IMR-90 (cell line): ENCODE results near the gene CRYBG3. TPM values are rescaled to one million over a fixed set of nuclear protein-coding genes. Genes with fewer than 3 reads are reported as not detected.

ENCODE experiments used
- ATAC-seq: fragments of 200-7000 bp; cut with Tn5 transposase; 2 replicates; pipeline ENCODE4 v1.9.1; 2020; ENCODE audit warnings: low read depth, mild to moderate bottlenecking, moderate library complexity
- BruUV-seq: library from RNA; stranded (reverse); fragments of 400-500 nt; replicated peaks from 2 replicates; lab custom pipeline; 2021; lab: Mats Ljungman, UMichigan
- CTCF ChIA-PET: fragments of 300-600 bp; formaldehyde crosslinking; extraction: SDS; loops from one replicate; lab custom pipeline; 2021; ENCODE audit warnings: antibody characterized with exemption; lab: Yijun Ruan, JAX
- POLR2A ChIA-PET: fragments of 300-600 bp; sonication (Branson Sonifier 250); formaldehyde crosslinking; loops from one replicate; lab custom pipeline; 2022; ENCODE audit warnings: antibody characterized with exemption; ENCODE audit not compliant: unreplicated experiment; lab: Charles Lee
- DNase-seq: peaks from one replicate; pipeline ENCODE4 v3.0.0; 2013
- H2AFZ ChIP-seq: replicated peaks from 2 replicates; pipeline ENCODE3; 2013; ENCODE audit warnings: low read length, mild to moderate bottlenecking; ENCODE audit not compliant: poor library complexity
- H2AK5ac ChIP-seq: 2 replicates; pipeline ENCODE4 v1.6.1; 2013; ENCODE audit warnings: low read depth, low read length, inconsistent platforms
- H2AK9ac ChIP-seq: replicated peaks from 2 replicates; pipeline ENCODE3; 2013; ENCODE audit warnings: mild to moderate bottlenecking, low read depth, low read length, moderate library complexity; ENCODE audit not compliant: poor library complexity
- H2BK120ac ChIP-seq: 2 replicates; pipeline ENCODE4 v1.6.1; 2013; ENCODE audit warnings: low read depth, low read length, inconsistent platforms
- H2BK15ac ChIP-seq: 3 replicates; pipeline ENCODE4 v1.6.1; 2013; ENCODE audit warnings: low read depth, low read length, inconsistent platforms
- H2BK20ac ChIP-seq: 2 replicates; pipeline ENCODE4 v1.6.1; 2013; ENCODE audit warnings: low read depth, mild to moderate bottlenecking, inconsistent platforms, low read length, moderate library complexity
- H2BK5ac ChIP-seq: 2 replicates; pipeline ENCODE4 v1.6.1; 2013; ENCODE audit warnings: mild to moderate bottlenecking, low read depth, low read length, inconsistent platforms; ENCODE audit not compliant: poor library complexity, severe bottlenecking
- H3K14ac ChIP-seq: replicated peaks from 2 replicates; pipeline ENCODE4 v1.6.1; 2013; ENCODE audit warnings: low read depth, low read length, inconsistent platforms
- H3K18ac ChIP-seq: 2 replicates; pipeline ENCODE4 v1.6.1; 2013; ENCODE audit warnings: low read depth, low read length, control low read depth
- H3K23ac ChIP-seq: 2 replicates; pipeline ENCODE4 v1.6.1; 2013; ENCODE audit warnings: low read depth, low read length, inconsistent platforms
- H3K27ac ChIP-seq: 2 replicates; pipeline ENCODE4 v1.5.1; 2013; ENCODE audit warnings: mild to moderate bottlenecking, control low read depth, low read length; ENCODE audit not compliant: insufficient read depth
- H3K27me3 ChIP-seq: 2 replicates; pipeline ENCODE4 v1.6.1; 2013; ENCODE audit warnings: low read length; ENCODE audit not compliant: control insufficient read depth, insufficient read depth
- H3K36me3 ChIP-seq: 2 replicates; pipeline ENCODE4 v1.6.1; 2013; ENCODE audit warnings: low read length, mixed read lengths; ENCODE audit not compliant: control insufficient read depth, insufficient read depth
- H3K4ac ChIP-seq: 2 replicates; pipeline ENCODE4 v1.6.1; 2013; ENCODE audit warnings: low read depth, low read length, inconsistent platforms
- H3K4me1 ChIP-seq: 2 replicates; pipeline ENCODE4 v1.6.1; 2013; ENCODE audit warnings: low read length, mixed read lengths; ENCODE audit not compliant: control insufficient read depth, insufficient read depth
- H3K4me2 ChIP-seq: 2 replicates; pipeline ENCODE4 v1.6.1; 2013; ENCODE audit warnings: low read depth, mild to moderate bottlenecking, control low read depth, low read length, moderate library complexity
- H3K4me3 ChIP-seq: 2 replicates; pipeline ENCODE4 v1.5.1; 2013; ENCODE audit warnings: low read depth, mild to moderate bottlenecking, control low read depth, low read length, moderate library complexity; ENCODE audit not compliant: insufficient read depth
- H3K56ac ChIP-seq: 2 replicates; pipeline ENCODE4 v1.6.1; 2013; ENCODE audit warnings: low read length, inconsistent platforms; ENCODE audit not compliant: insufficient read depth; ENCODE audit errors: extremely low read depth
- H3K79me1 ChIP-seq, 2 experiments: 2 replicates each; pipeline ENCODE4 v1.6.1; 2013; ENCODE audit warnings: low read length in 2 of 2, inconsistent platforms in 1 of 2, low read depth in 1 of 2
- H3K9ac ChIP-seq: 2 replicates; pipeline ENCODE4 v1.6.1; 2013; ENCODE audit warnings: low read depth, low read length, control low read depth
- H3K9me1 ChIP-seq: 2 replicates; pipeline ENCODE4 v1.6.1; 2013; ENCODE audit warnings: low read length, inconsistent platforms; ENCODE audit not compliant: insufficient read depth
- H3K9me3 ChIP-seq: 2 replicates; pipeline ENCODE4 v1.6.1; 2013; ENCODE audit warnings: low read length; ENCODE audit not compliant: control insufficient read depth, insufficient read depth
- H4K20me1 ChIP-seq: 2 replicates; pipeline ENCODE4 v1.6.1; 2013; ENCODE audit warnings: low read length, inconsistent platforms; ENCODE audit not compliant: insufficient read depth
- H4K5ac ChIP-seq: 2 replicates; pipeline ENCODE4 v1.6.1; 2013; ENCODE audit warnings: mild to moderate bottlenecking, low read depth, low read length, control low read depth
- H4K8ac ChIP-seq, 2 experiments: 2 replicates each; pipeline ENCODE4 v1.6.1; 2013; ENCODE audit warnings: low read depth in 2 of 2, low read length in 2 of 2, control low read depth in 1 of 2, inconsistent platforms in 1 of 2
- H4K91ac ChIP-seq: 2 replicates; pipeline ENCODE4 v1.6.1; 2013; ENCODE audit warnings: low read depth, low read length, inconsistent platforms; ENCODE audit not compliant: insufficient read depth
- BHLHE40 ChIP-seq: fragments of 150-350 bp; IDR thresholded peaks from 2 replicates; pipeline ENCODE4 v1.6.1; 2016; ENCODE audit warnings: mild to moderate bottlenecking, low read depth, low read length
- CEBPB ChIP-seq: IDR thresholded peaks from 2 replicates; pipeline ENCODE4 v1.6.1; 2012; ENCODE audit warnings: low read depth, low read length, improper control_type of control experiment
- CHD1 ChIP-seq: IDR thresholded peaks from 2 replicates; pipeline ENCODE4 v1.6.1; 2012; ENCODE audit warnings: low read depth, low read length, improper control_type of control experiment
- CTCF ChIP-seq: conservative IDR thresholded peaks from 2 replicates; pipeline ENCODE4 v1.5.1; 2012; ENCODE audit warnings: mild to moderate bottlenecking, low read depth, low read length, improper control_type of control experiment
- ELK1 ChIP-seq: fragments of 150-350 bp; IDR thresholded peaks from 2 replicates; pipeline ENCODE4 v1.6.1; 2016; ENCODE audit warnings: low read depth, mild to moderate bottlenecking, low read length, moderate library complexity, borderline replicate concordance
- FOS ChIP-seq: fragments of 150-350 bp; IDR thresholded peaks from 2 replicates; pipeline ENCODE4 v1.6.1; 2016; ENCODE audit warnings: low read depth, low read length
- MAFK ChIP-seq: IDR thresholded peaks from 2 replicates; pipeline ENCODE4 v1.6.1; 2012; ENCODE audit warnings: low read depth, low read length, improper control_type of control experiment
- MAZ ChIP-seq: IDR thresholded peaks from 2 replicates; pipeline ENCODE4 v1.6.1; 2012; ENCODE audit warnings: low read depth, mild to moderate bottlenecking, low read length, improper control_type of control experiment, moderate library complexity, borderline replicate concordance
- MXI1 ChIP-seq: IDR thresholded peaks from 2 replicates; pipeline ENCODE4 v1.6.1; 2012; ENCODE audit warnings: low read depth, mild to moderate bottlenecking, low read length, moderate library complexity, borderline replicate concordance
- NFE2L2 ChIP-seq: fragments of 150-350 bp; IDR thresholded peaks from 2 replicates; pipeline ENCODE4 v1.6.1; 2016; ENCODE audit warnings: low read depth, mild to moderate bottlenecking, low read length
- POLR2A ChIP-seq: IDR thresholded peaks from 2 replicates; pipeline ENCODE4 v1.6.1; 2012; ENCODE audit warnings: mild to moderate bottlenecking, low read depth, low read length
- RAD21 ChIP-seq: IDR thresholded peaks from 2 replicates; pipeline ENCODE4 v1.6.1; 2012; ENCODE audit warnings: low read length, improper control_type of control experiment
- RCOR1 ChIP-seq: IDR thresholded peaks from 2 replicates; pipeline ENCODE4 v1.6.1; 2012; ENCODE audit warnings: mild to moderate bottlenecking, low read length, improper control_type of control experiment; ENCODE audit not compliant: insufficient replicate concordance
- RFX5 ChIP-seq: IDR thresholded peaks from 2 replicates; pipeline ENCODE4 v1.8.0; 2012; ENCODE audit warnings: low read depth, mild to moderate bottlenecking, low read length, moderate library complexity
- SMC3 ChIP-seq: fragments of 150-350 bp; IDR thresholded peaks from 2 replicates; pipeline ENCODE4 v1.6.1; 2016; ENCODE audit warnings: low read depth, mild to moderate bottlenecking, antibody characterized with exemption, low read length, moderate library complexity
- USF2 ChIP-seq: fragments of 150-350 bp; IDR thresholded peaks from 2 replicates; pipeline ENCODE4 v1.6.1; 2017; ENCODE audit warnings: mild to moderate bottlenecking, antibody characterized with exemption, low read length, low read depth
- dilution Hi-C: fragments of 300-500 bp; cut with HindIII; formaldehyde crosslinking; loops from one replicate; pipeline ENCODE4 v1.14.3; 2018; ENCODE audit warnings: low sequenced_read_pairs; ENCODE audit not compliant: unreplicated experiment
- in situ Hi-C: fragments of 300-500 bp; cut with MboI; formaldehyde crosslinking; loops from 3 replicates; pipeline ENCODE4 v1.14.3; 2019; ENCODE audit warnings: low sequenced_read_pairs, inconsistent platforms, mixed read lengths
- intact Hi-C: fragments of 100-400 bp; cut with micrococcal nuclease; formaldehyde crosslinking; loops from 2 replicates; pipeline ENCODE4 v1.10.0; 2022
- polyA plus RNA-seq, 3 experiments: library from polyadenylated mRNA; depleted of rRNA; stranded (reverse); fragments of >200 nt; gene quantifications; 2 replicates each; pipeline ENCODE4 v1.2.3, GENCODE V29; 2012; ENCODE audit warnings: low replicate concordance in 1 of 3
- total RNA-seq: library from RNA; depleted of rRNA; stranded (reverse); fragments of >200 nt; gene quantifications from 2 replicates; pipeline ENCODE4 v1.2.3, GENCODE V29; 2012

The CRYBG3 gene
- total and polyA plus RNA-seq, 2 of the 4 experiments (the other 2 are of a cell fraction): 4.9 to 26.2 TPM

- Histone ChIP-seq H4K8ac (no peak overlapping the region), H3K4ac (no peak overlapping the region), H3K27me3 (no peaks in the 10 kb centered on the region), H3K9me3 (no peaks in the 10 kb centered on the region), H2BK20ac (no peak overlapping the region), H3K9ac (no peak overlapping the region), H2AK9ac (no peak overlapping the region), H2AK5ac (no peak overlapping the region), H3K4me3 (no peak overlapping the region), H3K36me3 (peaks cover 6% of the 10 kb centered on the region), H4K20me1 (no peaks in the 10 kb centered on the region), H2BK15ac (no peak overlapping the region), H2AFZ (no peak overlapping the region), H2BK5ac (no peak overlapping the region), H4K91ac (no peak overlapping the region), H3K4me1 (no peaks in the 10 kb centered on the region; the same call in 1 of the 2 replicates), H3K79me1 (no peaks in the 10 kb centered on the region), H3K23ac (no peak overlapping the region), H3K4me2 (no peak overlapping the region), H3K9me1 (no peaks in the 10 kb centered on the region), H3K14ac (no peak overlapping the region), H2BK120ac (no peak overlapping the region), H3K56ac (no peak overlapping the region), H3K18ac (no peak overlapping the region), H4K5ac (no peak overlapping the region), H3K27ac (no peak overlapping the region)
- ChIA-PET CTCF (no interaction called here), POLR2A (no interaction called here)
- peak; percentile 66 for DNase-seq
- no TSS peak for BruUV-seq
- intact Hi-C loops (loop anchor here (5.0 kb wide), 1 partner anchor 105 kb away; the partner anchor contains the start of gene CRYBG3), dilution Hi-C loops (no loop called here), in situ Hi-C loops (no loop called here)
- peak; percentile 92 for ATAC-seq
- no peak for TF ChIP-seq MAZ
- no peak for TF ChIP-seq MAFK
- TF ChIP-seq MXI1: no peak
- no peak for TF ChIP-seq USF2
- no peak for TF ChIP-seq CEBPB
- TF ChIP-seq RCOR1: no peak
- TF ChIP-seq NFE2L2: no peak
- TF ChIP-seq CTCF: no peak
- TF ChIP-seq POLR2A: no peak
- no peak for TF ChIP-seq CHD1
- TF ChIP-seq SMC3: no peak
- no peak for TF ChIP-seq RFX5
- no peak for TF ChIP-seq ELK1
- no peak for TF ChIP-seq RAD21
- no peak for TF ChIP-seq FOS
- no peak for TF ChIP-seq BHLHE40
Observed at GRCh38 chr3:97927704-97928103, 105.9 kb downstream of the CRYBG3 start.
